ENCODE data around the gene SLC45A3. TPM values are rescaled to one million over a fixed set of nuclear protein-coding genes. Genes with fewer than 3 reads are reported as not detected.
A peak's percentile ranks its signal among the peaks of the same experiment; 100 is the strongest.

The SLC45A3 gene
- total RNA-seq, 1 donor from 2014 or later = 7.5 TPM

GRCh38 chr1:205688171-205689080 is 8.1 kb upstream of the SLC45A3 start:
- H3K27ac Mint-ChIP-seq = peak overlapping the region; percentile 47
- H3K36me3 Mint-ChIP-seq = no peaks in the 10 kb centered on the region
- no peak for TF ChIP-seq CTCF (IDR thresholded peaks at IDR 0.05; ENCODE audit: unreplicated experiment)
- H3K4me3 Mint-ChIP-seq = no peak overlapping the region
- peaks cover 31% of the 10 kb centered on the region for H3K4me1 Mint-ChIP-seq
- no peak for DNase-seq (ENCODE audit: low spot score in 2 of 2, unreplicated experiment in 2 of 2)
- no peaks in the 10 kb centered on the region for H3K27me3 Mint-ChIP-seq (ENCODE audit: low read depth)
- no peaks in the 10 kb centered on the region for H3K9me3 Mint-ChIP-seq

- Mint-ChIP-seq H3K4me3 (no peak overlapping the region), H3K27me3 (ENCODE audit: low read depth) (no peaks in the 10 kb centered on the region), H3K27ac (no peak overlapping the region), H3K9me3 (no peaks in the 10 kb centered on the region), H3K4me1 (peaks cover 27% of the 10 kb centered on the region), H3K36me3 (no peaks in the 10 kb centered on the region)
- no peak for TF ChIP-seq CTCF (IDR thresholded peaks at IDR 0.05; ENCODE audit: unreplicated experiment)
- DNase-seq (ENCODE audit: low spot score in 2 of 2, unreplicated experiment in 2 of 2) = no peak
Observed at GRCh38 chr1:205687242-205687641, 6.9 kb upstream of the SLC45A3 start.

- H3K4me3 Mint-ChIP-seq = peak overlapping the region; percentile 65
- H3K27me3 Mint-ChIP-seq (ENCODE audit: low read depth) = no peaks in the 10 kb centered on the region
- DNase-seq (ENCODE audit: low spot score in 2 of 2, unreplicated experiment in 2 of 2) = no peak
- peaks cover 26% of the 10 kb centered on the region for H3K4me1 Mint-ChIP-seq
- H3K9me3 Mint-ChIP-seq = no peaks in the 10 kb centered on the region
- no peak for TF ChIP-seq CTCF (IDR thresholded peaks at IDR 0.05; ENCODE audit: unreplicated experiment)
- H3K36me3 Mint-ChIP-seq = no peaks in the 10 kb centered on the region
- H3K27ac Mint-ChIP-seq = no peak overlapping the region
Observed at GRCh38 chr1:205681364-205681763, 1.1 kb upstream of the SLC45A3 start.

- Mint-ChIP-seq H3K4me1 (peaks cover 26% of the 10 kb centered on the region), H3K9me3 (no peaks in the 10 kb centered on the region), H3K36me3 (no peaks in the 10 kb centered on the region), H3K27ac (peak overlapping the region; percentile 68), H3K4me3 (peak overlapping the region; percentile 74), H3K27me3 (ENCODE audit: low read depth) (no peaks in the 10 kb centered on the region)
- TF ChIP-seq CTCF (IDR thresholded peaks at IDR 0.05; ENCODE audit: unreplicated experiment) = no peak
- no peak for DNase-seq (ENCODE audit: low spot score in 2 of 2, unreplicated experiment in 2 of 2)
Observed at GRCh38 chr1:205678286-205679111, 1.8 kb downstream of the SLC45A3 start.

GRCh38 chr1:205677167-205677566 is 3.1 kb downstream of the SLC45A3 start:
- peaks cover 35% of the 10 kb centered on the region for H3K4me1 Mint-ChIP-seq
- no peaks in the 10 kb centered on the region for H3K9me3 Mint-ChIP-seq
- no peak for TF ChIP-seq CTCF (IDR thresholded peaks at IDR 0.05; ENCODE audit: unreplicated experiment)
- H3K36me3 Mint-ChIP-seq = no peaks in the 10 kb centered on the region
- no peaks in the 10 kb centered on the region for H3K27me3 Mint-ChIP-seq (ENCODE audit: low read depth)
- no peak for DNase-seq (ENCODE audit: low spot score in 2 of 2, unreplicated experiment in 2 of 2)
- H3K27ac Mint-ChIP-seq = no peak overlapping the region
- H3K4me3 Mint-ChIP-seq = no peak overlapping the region
